ENCODE data around the gene LAMA1. TPM values are rescaled to one million over a fixed set of nuclear protein-coding genes. Genes with fewer than 3 reads are reported as not detected.
A peak's percentile ranks its signal among the peaks of the same experiment; 100 is the strongest.

Gene LAMA1
- total RNA-seq, 2 donors from 2014 or later, result 0.15 to 1.1 TPM

- no peak for DNase-seq (ENCODE audit: low spot score)
- TF ChIP-seq CTCF (IDR thresholded peaks at IDR 0.05), result no peak
Observed at GRCh38 chr18:7089369-7089768, 28.2 kb downstream of the LAMA1 start.

GRCh38 chr18:7084080-7085065 is 33.2 kb downstream of the LAMA1 start:
- H3K4me1 ChIP-seq, result no peaks in the 10 kb centered on the region
- H3K27me3 ChIP-seq, result no peaks in the 10 kb centered on the region
- no peak overlapping the region for H3K4me3 ChIP-seq
- H3K27ac ChIP-seq, result peak overlapping the region; percentile 40 to 65
- no peaks in the 10 kb centered on the region for H3K9me3 ChIP-seq
- TF ChIP-seq CTCF (IDR thresholded peaks at IDR 0.05), result no peak
- no peak for DNase-seq (ENCODE audit: low spot score)
- no peaks in the 10 kb centered on the region for H3K36me3 ChIP-seq

More at GRCh38 chr18:7089369-7089768, 28.2 kb downstream of the LAMA1 start:
- Histone ChIP-seq H3K9me3 (no peaks in the 10 kb centered on the region), H3K4me1 (no peaks in the 10 kb centered on the region), H3K4me3 (no peak overlapping the region), H3K27ac (no peak overlapping the region), H3K27me3 (no peaks in the 10 kb centered on the region), H3K36me3 (no peaks in the 10 kb centered on the region)

GRCh38 chr18:7082671-7083070 is 34.9 kb downstream of the LAMA1 start:
- Histone ChIP-seq H3K4me1 (no peaks in the 10 kb centered on the region), H3K27ac (no peak overlapping the region)
- no peak for TF ChIP-seq CTCF (IDR thresholded peaks at IDR 0.05)

GRCh38 chr18:7079231-7079630 is 38.4 kb downstream of the LAMA1 start:
- H3K4me3 ChIP-seq, result no peak overlapping the region
- H3K9me3 ChIP-seq, result no peaks in the 10 kb centered on the region
- H3K27me3 ChIP-seq, result no peaks in the 10 kb centered on the region
- no peaks in the 10 kb centered on the region for H3K36me3 ChIP-seq
- DNase-seq (ENCODE audit: low spot score), result no peak
- TF ChIP-seq CTCF (IDR thresholded peaks at IDR 0.05), result no peak
- no peaks in the 10 kb centered on the region for H3K4me1 ChIP-seq
- H3K27ac ChIP-seq, result no peak overlapping the region

More at GRCh38 chr18:7082671-7083070, 34.9 kb downstream of the LAMA1 start:
- no peak overlapping the region for H3K4me3 ChIP-seq
- no peaks in the 10 kb centered on the region for H3K27me3 ChIP-seq
- DNase-seq (ENCODE audit: low spot score), result no peak
- no peaks in the 10 kb centered on the region for H3K36me3 ChIP-seq
- H3K9me3 ChIP-seq, result no peaks in the 10 kb centered on the region

- Histone ChIP-seq H3K4me3 (no peak overlapping the region), H3K27me3 (no peaks in the 10 kb centered on the region), H3K36me3 (no peaks in the 10 kb centered on the region), H3K27ac (no peak overlapping the region), H3K4me1 (no peaks in the 10 kb centered on the region), H3K9me3 (no peaks in the 10 kb centered on the region)
- no peak for DNase-seq (ENCODE audit: low spot score)
- TF ChIP-seq CTCF (IDR thresholded peaks at IDR 0.05), result no peak
Observed at GRCh38 chr18:7072593-7072992, 45.0 kb downstream of the LAMA1 start.
